Activated T-cell treated with anti-CD3 and anti-CD28 coated beads for 48 hours (primary cell): ENCODE results near the gene SPATA2.

ENCODE experiments used
- DNase-seq: peaks from one replicate; pipeline ENCODE4 v3.0.0-alpha.2; 2020; ENCODE audit warnings: low read depth

SPATA2 gene

GRCh38 chr20:49935746-49936152 is 20.4 kb upstream of the SPATA2 start:
- DNase-seq = no peak

- no peak for DNase-seq
These were observed 13.8 kb upstream of the SPATA2 start for GRCh38 chr20:49929142-49929494.

- DNase-seq = peak; percentile 65
These were observed 13.2 kb upstream of the SPATA2 start for GRCh38 chr20:49928411-49929141.

- no peak for DNase-seq
These were observed 10.6 kb upstream of the SPATA2 start for GRCh38 chr20:49925901-49926454.

GRCh38 chr20:49924247-49924646 is 8.9 kb upstream of the SPATA2 start:
- no peak for DNase-seq

GRCh38 chr20:49919461-49919860 is 4.1 kb upstream of the SPATA2 start:
- DNase-seq = no peak

GRCh38 chr20:49919009-49919408 is 3.7 kb upstream of the SPATA2 start:
- DNase-seq = no peak

GRCh38 chr20:49918446-49918845 is 3.1 kb upstream of the SPATA2 start:
- no peak for DNase-seq

GRCh38 chr20:49916146-49917002 is 1.0 kb upstream of the SPATA2 start:
- DNase-seq = no peak

GRCh38 chr20:49915118-49915379 is 280 bp downstream of the SPATA2 start:
- no peak for DNase-seq

GRCh38 chr20:49914310-49915117 is 815 bp downstream of the SPATA2 start:
- DNase-seq = no peak

- no peak for DNase-seq
These were observed 1.8 kb downstream of the SPATA2 start for GRCh38 chr20:49913399-49914047.

- DNase-seq = no peak
These were observed 5.0 kb downstream of the SPATA2 start for GRCh38 chr20:49910340-49910706.

- DNase-seq = no peak
These were observed 5.6 kb downstream of the SPATA2 start for GRCh38 chr20:49909499-49910339.

GRCh38 chr20:49908258-49908565 is 7.1 kb downstream of the SPATA2 start:
- DNase-seq = no peak

GRCh38 chr20:49907405-49908257 is 7.7 kb downstream of the SPATA2 start:
- DNase-seq = no peak

GRCh38 chr20:49906615-49907154 is 8.6 kb downstream of the SPATA2 start:
- DNase-seq = no peak

GRCh38 chr20:49906101-49906604 is 9.2 kb downstream of the SPATA2 start:
- no peak for DNase-seq

- no peak for DNase-seq
These were observed 9.8 kb downstream of the SPATA2 start for GRCh38 chr20:49905415-49906091.
